Loucy (cell line): ENCODE data around the gene SDHAF2.

Source experiments
- H2AFZ ChIP-seq: fragments of 200-600 bp; sonication (generic); 2 replicates; pipeline ENCODE4 v1.6.0; 2016; ENCODE audit warnings: antibody characterized with exemption, mild to moderate bottlenecking, low read length, moderate library complexity
- H3F3A ChIP-seq: fragments of 200-600 bp; 2 replicates; pipeline ENCODE4 v1.6.0; 2016; ENCODE audit warnings: antibody characterized with exemption, low read depth, mild to moderate bottlenecking
- H3K27me3 ChIP-seq: fragments of 200-600 bp; sonication (generic); 2 replicates; pipeline ENCODE4 v1.6.1; 2014; ENCODE audit warnings: low read length, mild to moderate bottlenecking; ENCODE audit not compliant: insufficient read depth, poor library complexity, severe bottlenecking
- H3K36me3 ChIP-seq: fragments of 200-600 bp; sonication (generic); 2 replicates; pipeline ENCODE4 v1.6.1; 2016; ENCODE audit warnings: low read length; ENCODE audit not compliant: insufficient read depth
- H3K4me1 ChIP-seq: fragments of 200-600 bp; sonication (generic); 2 replicates; pipeline ENCODE4 v1.5.1; 2014; ENCODE audit warnings: low read length, mild to moderate bottlenecking; ENCODE audit not compliant: insufficient read depth, poor library complexity, severe bottlenecking
- H3K4me2 ChIP-seq: fragments of 200-600 bp; sonication (generic); 2 replicates; pipeline ENCODE4 v1.6.0; 2014; ENCODE audit warnings: antibody characterized with exemption, low read length, low read depth, mild to moderate bottlenecking; ENCODE audit not compliant: poor library complexity, severe bottlenecking
- H3K4me3 ChIP-seq: fragments of 200-600 bp; sonication (generic); 2 replicates; pipeline ENCODE4 v1.5.1; 2014; ENCODE audit warnings: low read length, mild to moderate bottlenecking, mixed read lengths; ENCODE audit not compliant: poor library complexity, severe bottlenecking
- H3K79me2 ChIP-seq: fragments of 200-600 bp; sonication (generic); 2 replicates; pipeline ENCODE4 v1.6.1; 2014; ENCODE audit warnings: low read length; ENCODE audit not compliant: insufficient read depth
- H3K9ac ChIP-seq: fragments of 200-600 bp; sonication (generic); 2 replicates; pipeline ENCODE4 v1.6.0; 2014; ENCODE audit warnings: mild to moderate bottlenecking, low read depth, low read length, moderate library complexity; ENCODE audit not compliant: poor library complexity, severe bottlenecking
- H3K9me2 ChIP-seq: fragments of 200-600 bp; sonication (generic); replicated peaks from 2 replicates; pipeline ENCODE4 v1.6.1; 2016; ENCODE audit warnings: low read depth, low read length, mixed read lengths
- H3K9me3 ChIP-seq: fragments of 200-600 bp; sonication (generic); 2 replicates; pipeline ENCODE4 v1.6.1; 2014; ENCODE audit warnings: mild to moderate bottlenecking, antibody characterized with exemption, low read length, low read depth; ENCODE audit not compliant: insufficient read depth
- H4K20me1 ChIP-seq: fragments of 200-600 bp; sonication (generic); 2 replicates; pipeline ENCODE4 v1.6.0; 2014; ENCODE audit warnings: antibody characterized with exemption, low read length, mild to moderate bottlenecking; ENCODE audit not compliant: insufficient read depth, poor library complexity, severe bottlenecking
- EZH2phosphoT487 ChIP-seq: fragments of 200-600 bp; IDR thresholded peaks from 2 replicates; pipeline ENCODE4 v1.6.1; 2018; ENCODE audit warnings: antibody characterized with exemption, mild to moderate bottlenecking, moderate library complexity, borderline replicate concordance
- TF ChIP-seq, protein P1 (sequence below): fragments of 200-600 bp; sonication (generic); conservative IDR thresholded peaks from 2 replicates; pipeline ENCODE4 v1.5.1; 2014; ENCODE audit warnings: mild to moderate bottlenecking, antibody characterized with exemption, low read length

Gene SDHAF2

DNA sequence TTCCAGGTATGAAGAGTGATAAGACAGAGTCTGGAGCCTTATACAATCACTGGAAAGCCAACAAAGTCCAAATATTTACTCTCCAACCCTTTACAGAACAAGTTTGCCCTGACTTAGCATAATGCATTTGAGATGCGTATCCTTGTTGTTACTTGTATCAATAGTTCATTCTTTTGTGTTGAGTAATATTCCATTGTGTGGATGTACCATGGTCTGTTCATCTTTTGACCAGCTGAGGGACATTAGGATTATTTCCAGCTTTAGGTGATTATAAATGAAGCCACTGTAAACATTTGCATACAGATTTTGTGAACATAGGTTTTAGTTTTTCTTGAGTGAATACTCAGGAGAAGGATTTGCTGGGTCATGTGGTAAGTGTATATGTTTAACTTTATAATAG is 9.7 kb downstream of the SDHAF2 start:
- Histone ChIP-seq H3K4me2 (no peak overlapping the region), H3K9me2 (no peaks in the 10 kb centered on the region), H3K4me3 (no peak overlapping the region), H3K79me2 (peaks cover 83% of the 10 kb centered on the region), H3K9me3 (no peaks in the 10 kb centered on the region), H3K27me3 (no peaks in the 10 kb centered on the region), H3K4me1 (peaks cover 8% of the 10 kb centered on the region), H3K9ac (no peak overlapping the region), H2AFZ (no peak overlapping the region), H3F3A (peaks cover 2% of the 10 kb centered on the region; the same call in 1 of the 2 replicates), H3K36me3 (peaks cover 55% of the 10 kb centered on the region; the same call in 1 of the 2 replicates), H4K20me1 (peaks cover 38% of the 10 kb centered on the region)
- TF ChIP-seq EZH2phosphoT487 = no peak
- TF ChIP-seq, protein P1, sequence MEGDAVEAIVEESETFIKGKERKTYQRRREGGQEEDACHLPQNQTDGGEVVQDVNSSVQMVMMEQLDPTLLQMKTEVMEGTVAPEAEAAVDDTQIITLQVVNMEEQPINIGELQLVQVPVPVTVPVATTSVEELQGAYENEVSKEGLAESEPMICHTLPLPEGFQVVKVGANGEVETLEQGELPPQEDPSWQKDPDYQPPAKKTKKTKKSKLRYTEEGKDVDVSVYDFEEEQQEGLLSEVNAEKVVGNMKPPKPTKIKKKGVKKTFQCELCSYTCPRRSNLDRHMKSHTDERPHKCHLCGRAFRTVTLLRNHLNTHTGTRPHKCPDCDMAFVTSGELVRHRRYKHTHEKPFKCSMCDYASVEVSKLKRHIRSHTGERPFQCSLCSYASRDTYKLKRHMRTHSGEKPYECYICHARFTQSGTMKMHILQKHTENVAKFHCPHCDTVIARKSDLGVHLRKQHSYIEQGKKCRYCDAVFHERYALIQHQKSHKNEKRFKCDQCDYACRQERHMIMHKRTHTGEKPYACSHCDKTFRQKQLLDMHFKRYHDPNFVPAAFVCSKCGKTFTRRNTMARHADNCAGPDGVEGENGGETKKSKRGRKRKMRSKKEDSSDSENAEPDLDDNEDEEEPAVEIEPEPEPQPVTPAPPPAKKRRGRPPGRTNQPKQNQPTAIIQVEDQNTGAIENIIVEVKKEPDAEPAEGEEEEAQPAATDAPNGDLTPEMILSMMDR = no peak

DNA sequence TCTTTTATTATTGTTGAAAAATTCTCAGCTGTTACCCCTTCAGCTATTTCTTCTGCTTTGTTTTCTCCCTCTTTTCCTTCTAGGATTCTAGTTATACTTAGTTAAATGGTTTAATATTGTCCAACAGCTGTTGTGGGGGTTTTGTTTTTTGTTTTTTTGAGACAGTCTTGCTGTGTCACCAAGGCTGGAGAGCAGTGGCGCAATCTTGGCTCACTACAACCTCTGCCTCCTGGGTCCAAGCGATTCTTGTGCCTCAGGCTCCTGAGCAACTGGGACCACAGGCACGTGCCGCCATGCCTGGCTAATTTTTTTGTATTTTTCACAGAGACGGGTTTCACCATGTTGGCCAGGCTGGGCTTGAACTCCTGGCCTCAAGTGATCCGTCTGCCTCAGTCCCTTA is 12.7 kb downstream of the SDHAF2 start:
- no peaks in the 10 kb centered on the region for H3K9me3 ChIP-seq
- peaks cover 4% of the 10 kb centered on the region; the same call in 1 of the 2 replicates for H3F3A ChIP-seq
- no peaks in the 10 kb centered on the region for H3K27me3 ChIP-seq
- peaks cover 53% of the 10 kb centered on the region for H3K79me2 ChIP-seq
- no peaks in the 10 kb centered on the region for H3K9me2 ChIP-seq
- H3K4me2 ChIP-seq = no peak overlapping the region
- H3K4me1 ChIP-seq = no peaks in the 10 kb centered on the region
- H3K4me3 ChIP-seq = no peak overlapping the region
- peaks cover 10% of the 10 kb centered on the region for H4K20me1 ChIP-seq
- H2AFZ ChIP-seq = no peak overlapping the region
- no peak overlapping the region for H3K9ac ChIP-seq
- TF ChIP-seq, protein P1 = no peak
- TF ChIP-seq EZH2phosphoT487 = no peak
- H3K36me3 ChIP-seq = peaks cover 67% of the 10 kb centered on the region; the same call in 1 of the 2 replicates

DNA sequence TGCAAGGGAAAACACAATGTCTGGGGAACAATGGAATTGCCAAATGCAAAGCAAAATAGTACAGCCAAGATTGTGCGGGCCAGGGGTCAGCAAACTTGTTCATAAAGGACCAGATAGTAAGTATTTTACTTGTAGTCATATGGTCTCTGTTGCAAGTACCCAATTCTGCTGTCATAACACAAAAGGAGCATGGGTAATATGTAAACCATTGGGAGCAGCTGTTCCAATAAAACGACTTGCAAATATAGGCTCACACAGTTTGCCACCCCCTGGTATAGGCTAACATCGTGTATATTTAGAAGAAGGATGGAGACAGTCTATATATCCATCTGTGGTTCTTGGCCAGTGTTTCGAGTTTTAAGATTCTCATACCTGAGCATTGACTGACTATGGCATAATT is 15.6 kb downstream of the SDHAF2 start:
- Histone ChIP-seq H4K20me1 (peaks cover 8% of the 10 kb centered on the region), H3K9me2 (no peaks in the 10 kb centered on the region), H3K9me3 (no peaks in the 10 kb centered on the region), H3K27me3 (no peaks in the 10 kb centered on the region), H3K36me3 (peaks cover 68% of the 10 kb centered on the region; the same call in 1 of the 2 replicates), H2AFZ (no peak overlapping the region), H3K79me2 (peaks cover 33% of the 10 kb centered on the region; the same call in 1 of the 2 replicates), H3K4me1 (no peaks in the 10 kb centered on the region), H3F3A (peaks cover 4% of the 10 kb centered on the region; the same call in 1 of the 2 replicates), H3K4me3 (no peak overlapping the region), H3K9ac (no peak overlapping the region), H3K4me2 (no peak overlapping the region)
- no peak for TF ChIP-seq EZH2phosphoT487
- TF ChIP-seq, protein P1 = no peak
